Suprapubic skin (tissue), 4 donors: ENCODE results near the gene SLC4A9. TPM values are rescaled to one million over a fixed set of nuclear protein-coding genes. Genes with fewer than 3 reads are reported as not detected.

Experiments used
- DNase-seq, 2 donors: peaks; one replicate each; pipeline ENCODE4 v3.0.0-alpha.2; 2019; ENCODE audit warnings: low spot score in 2 of 2
- H3K27ac ChIP-seq: fragments of 200-600 bp; sonication (generic); one replicate; pipeline ENCODE4 v1.5.1; 2019
- H3K27me3 ChIP-seq: fragments of 200-600 bp; sonication (generic); one replicate; pipeline ENCODE4 v1.5.1; 2019
- H3K36me3 ChIP-seq: fragments of 200-600 bp; sonication (generic); one replicate; pipeline ENCODE4 v1.5.1; 2019
- H3K4me1 ChIP-seq: fragments of 200-600 bp; sonication (generic); one replicate; pipeline ENCODE4 v1.5.1; 2019
- H3K4me3 ChIP-seq: fragments of 200-600 bp; sonication (generic); one replicate; pipeline ENCODE4 v1.5.1; 2019; ENCODE audit warnings: mild to moderate bottlenecking
- H3K9me3 ChIP-seq: fragments of 200-600 bp; sonication (generic); one replicate; pipeline ENCODE4 v1.5.1; 2019
- CTCF ChIP-seq, 2 donors: fragments of 200-600 bp in 1 of 2; fragments of 450-650 bp in 1 of 2; sonication (generic) in 1 of 2; IDR thresholded peaks; one replicate each; pipeline ENCODE4 v1.5.1; 2016 to 2019; ENCODE audit warnings: antibody characterized with exemption in 2 of 2, mild to moderate bottlenecking in 1 of 2, moderate library complexity in 1 of 2
- EP300 ChIP-seq: sonication (generic); formaldehyde crosslinking; IDR thresholded peaks from one replicate; pipeline ENCODE4 v1.6.1; 2017; ENCODE audit warnings: antibody characterized with exemption
- POLR2A ChIP-seq, 2 donors: fragments of 450-650 bp; IDR thresholded peaks; one replicate each; pipeline ENCODE4 v1.6.1; 2017; ENCODE audit warnings: antibody characterized with exemption in 2 of 2, mild to moderate bottlenecking in 2 of 2, moderate library complexity in 2 of 2
- POLR2AphosphoS5 ChIP-seq, 3 donors: sonication (generic); formaldehyde crosslinking; IDR thresholded peaks; one replicate each; pipeline ENCODE4 v1.6.1; 2017; ENCODE audit warnings: antibody characterized with exemption in 3 of 3
- WGBS: methylation state at CpG from one replicate; pipeline ENCODE4 v1.1.5; 2018; 5-methylcytosine and 5-hydroxymethylcytosine counted together
- total RNA-seq, 4 donors: library from RNA; depleted of rRNA; stranded (reverse); fragments of >200 nt; gene quantifications; one replicate each; pipeline ENCODE4 v1.1.0, GENCODE V29; 2016

The SLC4A9 gene
- under 1 TPM in 1 of 4 donors, not detected in 3; 0.56 TPM for total RNA-seq

- Histone ChIP-seq H3K4me3 (no peak within 1 kb of the TSS), H3K27ac (no peak within 1 kb of the TSS), H3K4me1 (peaks cover 12% of the 10 kb centered on the region), H3K9me3 (no peaks in the 10 kb centered on the region), H3K36me3 (no peaks in the 10 kb centered on the region), H3K27me3 (no peaks in the 10 kb centered on the region)
- TF ChIP-seq CTCF (IDR thresholded peaks at IDR 0.05) (no peak), EP300 (no peak), POLR2AphosphoS5 (IDR thresholded peaks at IDR 0.05) (no peak), POLR2A (IDR thresholded peaks at IDR 0.05) (no peak)
- DNase-seq: no peak
- 92% methylated on average over 2 of the region's 2 CpGs for WGBS
Measured at GRCh38 chr5:140360101-140360500, at the start of gene SLC4A9. Gene SLC4A9 (plus strand): TSS chr5:140360194. CDS start chr5:140360237, 43 bp downstream.

GRCh38 chr5:140310434-140310833, 49.6 kb upstream of the SLC4A9 start:
- Histone ChIP-seq H3K9me3 (no peaks in the 10 kb centered on the region), H3K27me3 (no peaks in the 10 kb centered on the region), H3K4me1 (peaks cover 21% of the 10 kb centered on the region), H3K27ac (no peak overlapping the region), H3K36me3 (no peaks in the 10 kb centered on the region), H3K4me3 (no peak overlapping the region)
- DNase-seq: no peak
- 74% methylated on average over 2 of the region's 2 CpGs for WGBS
- TF ChIP-seq POLR2AphosphoS5 (IDR thresholded peaks at IDR 0.05): no peak
- TF ChIP-seq EP300: no peak
- no peak for TF ChIP-seq POLR2A (IDR thresholded peaks at IDR 0.05)
- no peak for TF ChIP-seq CTCF (IDR thresholded peaks at IDR 0.05)

- no peak for DNase-seq
- Histone ChIP-seq H3K9me3 (no peaks in the 10 kb centered on the region), H3K36me3 (no peaks in the 10 kb centered on the region), H3K4me3 (no peak overlapping the region), H3K27ac (no peak overlapping the region), H3K4me1 (peaks cover 21% of the 10 kb centered on the region), H3K27me3 (no peaks in the 10 kb centered on the region)
- 82% methylated on average over 5 of the region's 5 CpGs for WGBS
- no peak for TF ChIP-seq CTCF (IDR thresholded peaks at IDR 0.05)
- no peak for TF ChIP-seq POLR2A (IDR thresholded peaks at IDR 0.05)
- no peak for TF ChIP-seq EP300
- TF ChIP-seq POLR2AphosphoS5 (IDR thresholded peaks at IDR 0.05): no peak
Measured at GRCh38 chr5:140311011-140311467, 49.0 kb upstream of the SLC4A9 start.

- DNase-seq: no peak
- H3K4me3 ChIP-seq: no peak overlapping the region
- peaks cover 21% of the 10 kb centered on the region for H3K4me1 ChIP-seq
- H3K27ac ChIP-seq: peak overlapping the region; percentile 45
- no peaks in the 10 kb centered on the region for H3K9me3 ChIP-seq
- no peak for TF ChIP-seq CTCF (IDR thresholded peaks at IDR 0.05)
- no peak for TF ChIP-seq POLR2AphosphoS5 (IDR thresholded peaks at IDR 0.05)
- no peak for TF ChIP-seq EP300
- no peak for TF ChIP-seq POLR2A (IDR thresholded peaks at IDR 0.05)
- WGBS: 32% methylated on average over 4 of the region's 4 CpGs
- H3K27me3 ChIP-seq: no peaks in the 10 kb centered on the region
- H3K36me3 ChIP-seq: no peaks in the 10 kb centered on the region
Measured at GRCh38 chr5:140312067-140312790, 47.8 kb upstream of the SLC4A9 start.

- Histone ChIP-seq H3K36me3 (no peaks in the 10 kb centered on the region), H3K27ac (peak overlapping the region; percentile 33), H3K4me1 (peaks cover 21% of the 10 kb centered on the region), H3K27me3 (no peaks in the 10 kb centered on the region), H3K4me3 (no peak overlapping the region), H3K9me3 (no peaks in the 10 kb centered on the region)
- WGBS: 78% methylated on average over 7 of the region's 7 CpGs
- no peak for TF ChIP-seq CTCF (IDR thresholded peaks at IDR 0.05)
- no peak for TF ChIP-seq POLR2A (IDR thresholded peaks at IDR 0.05)
- TF ChIP-seq POLR2AphosphoS5 (IDR thresholded peaks at IDR 0.05): no peak
- TF ChIP-seq EP300: no peak
- no peak for DNase-seq
Measured at GRCh38 chr5:140312791-140313189, 47.2 kb upstream of the SLC4A9 start.
